HG02938 (cell line): ENCODE data around the gene SUN5.
"Not testable (repeated sequence)": the region's sequence is repeated elsewhere in the genome, so short reads cannot be mapped to it uniquely, and the experiment has no call there.

Source experiments
- ATAC-seq: cut with Tn5 transposase; IDR thresholded peaks from one replicate; pipeline ENCODE4 v1.9.1; 2021; ENCODE audit warnings: mild to moderate bottlenecking, moderate library complexity; ENCODE audit not compliant: unreplicated experiment

SUN5 gene

GRCh38 chr20:32965581-32966373 is 38.5 kb downstream of the SUN5 start:
- no peak for ATAC-seq

GRCh38 chr20:32965115-32965514 is 39.1 kb downstream of the SUN5 start:
- no peak for ATAC-seq

DNA sequence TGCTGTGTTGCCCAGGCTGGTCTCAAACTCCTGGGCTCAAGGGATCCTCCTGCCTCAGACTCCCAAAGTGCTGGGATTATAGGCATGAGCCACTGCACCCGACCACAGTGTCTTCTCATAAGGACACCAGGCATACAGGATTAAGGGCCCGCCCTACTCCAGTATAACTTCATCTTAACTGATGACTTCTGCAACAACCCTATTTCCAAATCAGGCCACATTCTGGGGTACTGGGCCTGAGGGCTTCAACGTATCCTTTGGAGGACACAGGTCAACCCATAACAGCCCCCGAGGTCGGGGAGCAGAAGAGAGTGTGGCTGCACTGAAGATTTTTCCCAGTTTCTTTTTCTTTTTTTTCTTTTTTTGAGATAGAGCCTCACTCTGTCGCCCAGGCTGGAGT is 39.7 kb downstream of the SUN5 start:
- ATAC-seq = no peak

DNA sequence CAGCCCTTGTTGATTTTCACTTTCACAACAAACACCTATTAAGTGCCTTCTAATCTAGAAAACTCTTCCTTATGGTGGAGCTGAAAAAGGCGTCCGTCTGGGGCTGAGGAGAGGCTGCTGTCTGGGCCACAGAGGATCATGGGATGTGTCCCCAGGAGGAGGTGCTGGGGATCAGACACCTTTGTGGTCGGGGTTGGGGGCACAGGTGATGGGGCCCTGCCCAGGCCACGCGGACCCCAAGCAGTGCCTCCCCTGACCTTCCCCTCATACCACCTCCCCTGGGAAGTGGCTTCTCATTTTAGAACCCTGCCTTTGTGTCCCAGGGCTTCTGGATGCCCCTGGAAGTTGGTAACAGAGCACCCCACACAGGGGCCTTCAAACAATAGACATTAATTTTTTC is 41.1 kb downstream of the SUN5 start:
- ATAC-seq = no peak

DNA sequence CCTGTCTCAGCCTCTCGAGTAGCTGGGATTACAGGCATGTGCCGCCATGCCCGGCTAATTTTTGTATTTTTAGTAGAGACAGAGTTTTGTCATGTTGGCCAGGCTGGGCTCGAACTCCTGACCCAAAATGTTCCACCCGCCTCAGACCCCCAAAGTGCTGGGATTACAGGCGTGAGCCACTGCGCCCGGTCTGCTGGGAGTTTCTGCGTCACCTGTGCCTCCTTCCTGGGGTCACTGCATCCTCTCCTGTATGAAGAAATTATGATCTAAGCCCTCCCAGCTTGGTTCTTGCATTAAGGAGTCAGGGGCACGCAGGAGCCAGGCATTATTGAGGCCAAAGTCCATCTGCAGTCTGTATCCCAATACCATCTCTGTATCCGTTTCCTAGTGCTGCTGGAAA is 41.6 kb downstream of the SUN5 start:
- not testable (repeated sequence) for ATAC-seq

DNA sequence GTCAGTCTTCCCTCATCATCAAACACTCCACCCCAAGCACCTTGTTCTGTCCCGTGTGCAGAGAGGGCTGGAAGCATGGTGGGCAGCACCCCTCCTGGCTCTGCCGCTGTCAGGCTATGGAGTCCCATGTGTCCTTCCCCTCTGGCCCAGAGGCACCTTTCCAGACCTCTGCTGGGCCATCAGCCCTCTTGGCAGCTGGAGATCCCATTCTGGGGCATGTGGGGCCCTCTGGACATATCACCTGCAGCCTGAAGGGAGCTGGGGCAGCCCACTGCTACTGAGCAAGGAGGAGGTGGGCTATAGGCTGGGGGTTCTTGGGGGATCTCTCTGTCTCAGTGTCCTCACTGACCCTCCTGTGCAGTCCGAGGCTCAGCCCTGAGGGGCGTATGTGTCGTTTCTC is 42.2 kb downstream of the SUN5 start:
- no peak for ATAC-seq

GRCh38 chr20:32960849-32961731 is 43.1 kb downstream of the SUN5 start:
- no peak for ATAC-seq

GRCh38 chr20:32960222-32960518 is 44.1 kb downstream of the SUN5 start:
- ATAC-seq = no peak

DNA sequence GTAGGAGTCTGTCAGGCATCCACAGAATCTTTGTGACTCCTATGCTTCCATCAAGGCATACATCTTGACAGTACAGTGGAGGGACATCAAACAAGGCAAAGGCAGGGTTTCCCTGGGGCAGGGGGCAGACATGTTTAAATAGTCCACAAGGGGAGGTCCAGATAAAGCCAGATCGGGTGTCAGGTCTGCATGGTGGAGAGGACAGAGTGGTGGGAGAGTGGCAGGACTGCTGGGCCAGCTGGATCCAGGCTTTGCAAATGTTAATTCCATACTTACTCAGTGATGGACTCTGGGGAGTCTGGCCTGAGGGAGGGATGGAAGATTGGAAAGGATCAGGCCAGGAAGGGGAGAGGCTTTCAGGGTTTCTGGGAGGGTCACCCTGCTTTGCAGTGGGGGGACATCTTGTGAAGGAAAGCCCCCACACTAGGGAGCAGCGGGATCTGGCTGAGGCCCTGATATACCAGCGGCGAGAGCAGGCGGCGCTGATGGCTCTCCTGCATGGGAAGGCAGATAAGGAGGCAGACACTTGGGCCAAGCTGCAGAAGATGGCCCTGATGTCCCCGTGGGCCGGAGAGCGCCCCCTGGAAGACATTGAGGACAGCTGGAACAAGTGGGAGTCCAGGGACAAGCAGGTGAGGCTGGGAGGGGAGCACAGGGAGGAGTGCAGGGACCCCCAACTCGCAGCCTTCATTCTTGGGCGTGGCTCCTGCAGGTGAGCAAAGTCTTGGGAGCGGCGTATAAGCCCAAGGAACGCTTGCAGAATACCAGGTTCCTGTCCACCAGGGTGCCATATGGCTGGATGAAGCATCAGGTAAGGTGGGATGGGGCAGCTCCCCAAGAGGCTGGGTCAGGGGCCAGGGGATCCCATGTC is 44.6 kb downstream of the SUN5 start:
- no peak for ATAC-seq

DNA sequence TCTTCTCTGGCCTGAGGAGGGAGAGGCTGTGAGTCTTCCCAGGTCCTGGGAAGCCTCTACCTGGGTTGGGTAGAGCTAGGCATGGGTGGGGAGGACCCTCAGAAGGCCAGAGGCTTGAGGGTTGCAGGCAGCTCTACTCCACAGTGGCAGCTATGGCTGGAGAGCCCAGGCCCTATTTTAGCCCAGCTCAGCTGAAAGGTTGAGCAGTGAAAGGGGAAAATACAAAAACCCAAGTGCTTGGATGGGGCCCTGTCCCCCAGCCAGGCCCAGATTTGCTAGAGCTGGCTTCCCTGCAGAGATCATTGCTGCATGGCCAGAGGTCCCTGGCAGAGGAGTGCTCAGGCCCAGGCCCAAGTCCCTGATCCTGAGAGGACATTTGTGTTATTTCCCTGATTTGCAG is 45.7 kb downstream of the SUN5 start:
- ATAC-seq = no peak

DNA sequence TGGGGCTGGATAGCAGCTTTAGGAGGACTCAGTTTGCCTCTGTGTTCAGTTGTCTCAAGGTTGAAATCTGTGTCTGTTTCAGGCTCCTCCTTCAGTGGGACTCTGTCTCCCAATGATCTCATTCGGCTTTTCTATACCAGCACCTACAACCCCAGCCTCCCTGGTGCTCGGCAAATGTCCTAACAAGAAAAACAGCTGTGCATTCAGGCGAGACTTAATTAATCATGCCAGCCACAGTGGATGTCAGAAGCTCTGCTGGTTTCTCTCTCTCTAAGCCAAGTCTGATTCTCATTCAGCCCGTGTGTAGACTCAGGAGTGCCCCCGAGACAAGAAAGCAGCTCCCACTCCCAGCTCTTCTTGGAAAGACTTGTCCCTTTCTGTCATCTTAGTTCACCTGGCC is 46.8 kb downstream of the SUN5 start:
- no peak for ATAC-seq

DNA sequence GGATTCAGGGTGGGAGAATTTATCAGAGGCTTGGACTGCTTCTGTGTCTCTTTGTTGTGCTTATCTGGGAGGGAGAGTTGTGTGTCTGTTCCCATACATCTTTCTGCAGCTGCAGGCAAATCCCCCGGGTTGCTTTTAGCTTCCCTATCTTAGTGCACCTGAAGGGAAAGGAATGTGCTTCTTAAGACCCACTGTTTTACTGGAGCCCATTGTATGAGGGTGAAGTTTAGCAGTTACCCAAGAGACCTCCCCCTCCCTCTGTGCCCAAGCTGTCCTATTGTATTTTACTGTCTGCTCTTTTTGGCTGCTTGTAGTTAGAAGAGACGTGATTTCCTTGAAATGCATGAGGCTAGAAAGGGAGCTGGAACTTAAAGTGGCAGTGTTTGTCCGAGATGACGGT is 53.7 kb downstream of the SUN5 start:
- not testable (repeated sequence) for ATAC-seq

- ATAC-seq = no peak
Measured at GRCh38 chr20:32946629-32947028, 57.6 kb downstream of the SUN5 start.

- no peak for ATAC-seq
Measured at GRCh38 chr20:32945710-32946221, 58.5 kb downstream of the SUN5 start.

DNA sequence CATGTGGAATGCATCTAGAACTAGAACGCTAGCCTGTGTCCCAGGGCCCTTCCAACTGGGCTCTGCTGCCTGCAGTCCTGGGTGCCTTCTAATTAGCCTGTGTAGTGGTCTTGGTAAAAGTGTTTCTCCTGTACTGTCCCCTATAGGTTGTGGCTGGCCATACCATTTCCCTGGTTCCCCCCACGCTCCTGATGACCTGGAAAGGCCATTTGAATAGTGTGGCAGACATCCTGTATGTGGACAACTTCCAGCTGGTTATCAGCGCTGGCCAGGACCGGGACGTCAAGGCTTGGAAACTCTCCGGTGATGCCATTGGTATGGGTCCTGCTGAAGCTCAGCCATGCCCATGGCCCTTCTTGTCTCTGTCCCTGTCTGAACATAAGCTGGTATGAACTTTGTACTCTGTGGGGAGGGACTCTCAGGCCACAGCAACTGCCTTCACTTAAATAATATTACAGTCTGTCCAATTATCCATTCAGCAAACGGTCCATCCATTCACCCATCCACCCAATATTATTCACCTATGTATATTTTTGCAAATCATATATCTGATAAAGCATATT is 60.7 kb downstream of the SUN5 start:
- ATAC-seq = no peak

GRCh38 chr20:32941155-32941885 is 62.9 kb downstream of the SUN5 start:
- ATAC-seq = no peak

DNA sequence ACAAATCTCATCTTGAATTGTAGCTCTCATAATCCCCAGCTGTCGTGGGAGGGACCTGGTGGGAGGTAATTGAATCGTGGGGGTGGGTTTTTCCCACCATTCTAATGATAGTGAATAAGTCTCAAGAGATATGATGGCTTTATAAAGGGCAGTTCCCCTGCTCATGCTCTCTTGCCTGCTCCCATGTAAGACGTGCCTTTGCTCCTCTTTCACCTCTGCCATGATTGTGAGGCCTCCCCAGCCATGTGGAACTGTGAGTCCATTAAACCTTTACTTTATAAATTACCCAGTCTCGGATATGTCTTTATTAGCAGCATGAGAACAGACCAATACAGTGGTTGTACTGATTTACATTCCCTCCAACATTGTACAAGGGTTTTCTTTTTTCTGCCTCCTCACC is 69.7 kb downstream of the SUN5 start:
- no peak for ATAC-seq
